ENCODE results near the gene NUDT9. TPM values are rescaled to one million over a fixed set of nuclear protein-coding genes. Genes with fewer than 3 reads are reported as not detected.

Gene NUDT9
- total and polyA plus RNA-seq, 3 donors from 2014 or later: 28.4 to 45.0 (median 38.0) TPM

DNA sequence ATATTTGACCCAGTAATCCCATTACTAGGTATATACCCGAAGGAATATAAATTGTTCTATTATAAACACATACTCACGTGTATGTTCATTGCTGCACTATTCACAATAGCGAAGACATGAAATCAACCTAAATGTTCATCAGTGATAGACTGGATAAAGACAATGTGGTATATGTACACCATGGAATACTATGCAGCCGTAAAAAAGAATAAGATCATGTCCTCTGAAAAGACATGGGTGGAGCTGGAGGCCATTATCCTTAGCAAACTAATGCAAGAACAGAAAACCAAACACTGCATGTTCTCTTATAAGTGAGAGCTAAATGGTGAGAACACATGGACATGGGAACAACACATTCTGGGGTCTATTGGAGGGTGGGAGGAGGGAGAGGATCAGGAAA, 36.5 kb downstream of the NUDT9 start:
- Histone ChIP-seq H3K27ac (no peak overlapping the region), H3K4me3 (no peak overlapping the region), H3K9me3 (no peaks in the 10 kb centered on the region), H3K27me3 (no peaks in the 10 kb centered on the region), H3K36me3 (ENCODE audit: low read depth, missing control alignments) (no peaks in the 10 kb centered on the region), H3K4me1 (no peaks in the 10 kb centered on the region)
- WGBS, 2 donors: 92 to 97% methylated on average over 4 of the region's 4 CpGs
- intact Hi-C loops (cut with DNase I; ENCODE audit: low total_unique reads): no loop called here
- TF ChIP-seq POLR2A (IDR thresholded peaks at IDR 0.05) (no peak), CTCF (IDR thresholded peaks at IDR 0.05) (no peak)
- no peak for DNase-seq

DNA sequence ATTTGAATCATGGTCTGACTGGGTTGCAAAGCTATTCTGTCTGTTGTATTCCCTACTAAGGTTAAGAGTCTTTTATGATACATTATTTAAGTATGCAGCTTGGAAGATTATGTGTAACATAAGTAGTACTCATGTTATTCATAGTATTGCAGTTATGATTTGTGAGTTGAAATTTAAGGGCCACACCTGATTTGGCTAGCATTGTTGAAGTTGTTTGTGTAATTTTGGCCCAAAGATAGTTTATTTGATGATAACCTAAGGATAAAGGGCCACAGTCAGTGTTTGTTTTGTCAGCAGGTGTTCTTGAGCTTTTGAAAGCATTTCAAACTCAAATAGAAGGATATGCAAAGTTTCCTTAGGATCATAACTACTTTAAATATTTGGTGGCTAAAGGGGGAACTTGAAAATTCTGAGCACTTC, 38.9 kb downstream of the NUDT9 start:
- DNase-seq: no peak
- Histone ChIP-seq H3K36me3 (ENCODE audit: low read depth, missing control alignments) (no peaks in the 10 kb centered on the region), H3K4me1 (no peaks in the 10 kb centered on the region), H3K9me3 (no peaks in the 10 kb centered on the region), H3K4me3 (no peak overlapping the region), H3K27ac (no peak overlapping the region), H3K27me3 (no peaks in the 10 kb centered on the region)
- intact Hi-C loops (cut with DNase I; ENCODE audit: low total_unique reads): no loop called here
- TF ChIP-seq POLR2A (IDR thresholded peaks at IDR 0.05): no peak
- TF ChIP-seq CTCF (IDR thresholded peaks at IDR 0.05): no peak

DNA sequence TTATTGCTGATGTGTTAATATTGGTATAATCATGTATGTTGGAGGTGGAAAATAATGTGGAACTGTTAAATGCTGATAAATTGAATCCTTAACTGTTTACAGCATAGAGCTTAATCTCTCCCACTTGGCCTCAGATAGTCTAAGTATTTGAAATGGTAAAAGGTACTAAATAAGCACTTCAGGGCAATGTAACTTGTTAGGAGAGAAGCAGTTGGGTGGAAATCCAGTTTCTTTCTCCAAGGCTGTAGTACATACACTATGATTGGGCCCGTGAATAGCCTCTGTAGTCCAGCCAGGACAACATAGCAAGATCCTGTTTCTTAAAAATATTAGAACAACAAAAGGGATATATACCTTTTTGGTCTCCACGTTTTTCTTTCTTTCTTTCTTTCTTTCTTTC, 39.7 kb downstream of the NUDT9 start:
- no peaks in the 10 kb centered on the region for H3K9me3 ChIP-seq
- intact Hi-C loops (cut with DNase I; ENCODE audit: low total_unique reads): no loop called here
- WGBS, 2 donors: 62 to 79% methylated on average over 2 of the region's 2 CpGs
- H3K4me3 ChIP-seq: no peak overlapping the region
- TF ChIP-seq CTCF (IDR thresholded peaks at IDR 0.05): no peak
- TF ChIP-seq POLR2A (IDR thresholded peaks at IDR 0.05): no peak
- DNase-seq: no peak
- no peaks in the 10 kb centered on the region for H3K4me1 ChIP-seq
- H3K36me3 ChIP-seq (ENCODE audit: low read depth, missing control alignments): no peaks in the 10 kb centered on the region
- H3K27ac ChIP-seq: no peak overlapping the region
- H3K27me3 ChIP-seq: no peaks in the 10 kb centered on the region

DNA sequence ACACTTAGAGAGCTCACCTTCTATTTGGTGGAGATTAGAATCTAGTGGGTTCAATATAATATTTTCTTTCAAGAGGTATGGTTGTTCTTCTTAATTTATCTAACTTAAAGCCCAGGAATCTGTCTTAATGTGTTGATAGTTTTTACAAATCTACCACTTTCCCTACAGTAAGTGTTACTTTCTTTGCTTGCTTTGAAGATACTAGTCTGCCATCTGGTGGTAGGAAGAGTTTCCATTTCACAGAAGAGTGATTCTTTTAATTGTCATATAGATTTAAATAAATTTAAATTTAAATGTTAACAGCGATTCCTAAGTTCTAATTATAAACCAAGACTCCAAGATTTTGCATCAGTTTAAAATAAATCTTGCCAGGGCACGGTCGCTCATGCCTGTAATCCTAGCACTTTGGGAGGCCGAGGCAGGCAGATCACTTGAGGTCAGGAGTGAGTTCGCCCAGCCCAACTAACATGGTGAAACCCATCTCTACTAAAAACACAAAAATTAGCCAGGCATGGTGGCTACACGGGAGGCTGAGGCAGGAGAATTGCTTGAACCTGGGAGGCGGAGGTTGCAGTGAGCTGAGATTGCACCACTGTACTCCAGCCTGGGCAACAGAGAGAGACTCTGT, 43.5 kb downstream of the NUDT9 start:
- Histone ChIP-seq H3K27me3 (no peaks in the 10 kb centered on the region), H3K36me3 (ENCODE audit: low read depth, missing control alignments) (no peaks in the 10 kb centered on the region), H3K9me3 (no peaks in the 10 kb centered on the region), H3K4me3 (no peak overlapping the region), H3K4me1 (no peaks in the 10 kb centered on the region), H3K27ac (no peak overlapping the region)
- 59 to 69% methylated on average over 7 of the region's 7 CpGs for WGBS, 2 donors
- peak; percentile 48 to 68 (median 67) for TF ChIP-seq CTCF (IDR thresholded peaks at IDR 0.05)
- no peak for TF ChIP-seq POLR2A (IDR thresholded peaks at IDR 0.05)
- intact Hi-C loops (cut with DNase I; ENCODE audit: low total_unique reads): loop anchor here (5.0 kb wide), 1 partner anchor 89 kb away; no protein-coding TSS in a partner anchor
- DNase-seq: no peak

DNA sequence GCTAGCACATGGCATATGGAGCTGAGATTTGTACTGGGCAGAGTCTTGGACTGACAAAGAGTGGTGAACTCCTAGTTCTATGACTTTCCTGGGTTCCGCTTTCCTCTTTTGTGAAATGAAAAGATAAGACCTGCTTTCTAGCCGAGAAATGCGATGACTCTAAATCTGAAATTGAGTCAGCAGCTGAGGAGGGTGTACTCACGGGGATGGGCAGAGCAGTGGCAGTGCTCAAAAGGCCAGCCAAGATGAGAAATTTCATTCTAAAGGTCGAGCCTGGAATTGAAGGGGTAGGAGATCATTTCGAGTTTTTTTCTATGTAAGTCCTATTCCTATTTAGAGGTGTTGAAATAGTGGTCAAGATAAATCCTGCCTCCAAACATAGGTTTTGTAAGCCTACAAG, 47.0 kb downstream of the NUDT9 start:
- no peak for DNase-seq
- H3K4me3 ChIP-seq: no peak overlapping the region
- H3K9me3 ChIP-seq: no peaks in the 10 kb centered on the region
- TF ChIP-seq CTCF (IDR thresholded peaks at IDR 0.05): no peak
- TF ChIP-seq POLR2A (IDR thresholded peaks at IDR 0.05): no peak
- intact Hi-C loops (cut with DNase I; ENCODE audit: low total_unique reads): loop anchor here (5.0 kb wide), 1 partner anchor 92 kb away; no protein-coding TSS in a partner anchor
- H3K4me1 ChIP-seq: no peaks in the 10 kb centered on the region
- H3K27me3 ChIP-seq: no peaks in the 10 kb centered on the region
- 91% methylated on average over 6 of the region's 6 CpGs for WGBS, 2 donors
- H3K27ac ChIP-seq: no peak overlapping the region
- H3K36me3 ChIP-seq (ENCODE audit: low read depth, missing control alignments): no peaks in the 10 kb centered on the region

Data from testis (tissue), 3 donors.